ENCODE data around the gene ABLIM1.
A peak's percentile ranks its signal among the peaks of the same experiment; 100 is the strongest.
"Not testable (repeated sequence)": the region's sequence is repeated elsewhere in the genome, so short reads cannot be mapped to it uniquely, and the experiment has no call there.

The ABLIM1 gene

GRCh38 chr10:114658175-114658574 lies at the start of gene ABLIM1:
Gene ABLIM1, minus strand, starts transcription at chr10:114658275. Its CDS starts 75 bp downstream, at chr10:114658200.
- no peak within 1 kb of the TSS for H3K27ac ChIP-seq
- TF ChIP-seq CTCF (conservative IDR thresholded peaks at IDR 0.05) (no peak), ZFX (IDR thresholded peaks at IDR 0.05) (no peak)

DNA sequence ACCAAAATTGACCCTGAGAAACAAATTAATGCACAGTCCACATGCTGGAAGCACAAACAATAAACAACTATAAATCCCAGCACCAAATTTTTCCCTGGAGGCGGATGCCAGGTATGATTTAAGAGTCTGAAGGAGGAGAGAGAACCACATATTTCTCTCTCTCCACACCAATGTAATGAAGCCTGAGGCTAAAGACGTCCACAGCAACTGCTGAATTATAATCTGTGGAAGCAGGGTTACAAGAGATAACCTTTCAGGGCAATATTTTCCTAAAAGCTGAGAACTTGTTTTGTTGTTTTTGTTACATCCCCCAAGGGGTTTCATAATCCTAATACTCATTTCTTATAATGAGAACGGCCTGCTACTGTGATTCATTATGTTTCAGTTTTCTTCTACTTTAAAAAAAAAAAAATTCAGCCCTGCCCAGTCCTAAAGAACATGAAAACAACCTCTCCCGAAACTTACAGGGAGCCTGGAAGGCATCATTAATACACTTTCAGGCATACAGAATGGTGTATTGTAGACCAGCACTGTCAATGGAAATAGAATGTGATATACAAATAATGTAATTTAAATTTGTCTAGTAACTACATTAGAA lies 48.5 kb upstream of the ABLIM1 start:
- no peak for TF ChIP-seq CTCF (conservative IDR thresholded peaks at IDR 0.05)
- no peak for TF ChIP-seq ZFX (IDR thresholded peaks at IDR 0.05)
- H3K27ac ChIP-seq: no peak overlapping the region

DNA sequence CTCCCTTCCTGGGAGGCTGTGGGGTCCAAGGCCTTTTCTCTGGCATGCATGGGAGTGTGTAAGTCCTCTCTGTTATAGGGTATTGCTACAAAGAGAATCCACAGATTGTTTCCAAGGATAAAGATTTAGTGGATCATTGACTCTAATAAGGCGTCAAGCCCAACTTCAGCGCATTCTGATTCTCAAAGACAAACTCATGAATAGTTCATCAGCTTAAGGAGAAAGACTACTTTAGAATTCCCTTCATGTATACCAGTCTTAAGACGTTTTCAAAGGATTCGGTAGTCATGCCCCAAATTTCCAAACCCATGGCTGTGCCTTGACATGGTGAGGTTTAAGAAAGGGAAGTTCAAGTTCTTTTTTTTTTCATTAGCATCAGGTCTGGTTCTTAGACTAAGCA lies 46.6 kb upstream of the ABLIM1 start:
- TF ChIP-seq CTCF (conservative IDR thresholded peaks at IDR 0.05) (no peak), ZFX (IDR thresholded peaks at IDR 0.05) (no peak)
- H3K27ac ChIP-seq: no peak overlapping the region

GRCh38 chr10:114703377-114704107 lies 45.5 kb upstream of the ABLIM1 start:
- TF ChIP-seq CTCF (conservative IDR thresholded peaks at IDR 0.05) (peak; percentile 90), ZFX (IDR thresholded peaks at IDR 0.05) (no peak)
- no peak overlapping the region for H3K27ac ChIP-seq

- TF ChIP-seq CTCF (conservative IDR thresholded peaks at IDR 0.05): no peak
- TF ChIP-seq ZFX (IDR thresholded peaks at IDR 0.05): no peak
- H3K27ac ChIP-seq: no peak overlapping the region
Observed at GRCh38 chr10:114698271-114699061, 40.4 kb upstream of the ABLIM1 start.

DNA sequence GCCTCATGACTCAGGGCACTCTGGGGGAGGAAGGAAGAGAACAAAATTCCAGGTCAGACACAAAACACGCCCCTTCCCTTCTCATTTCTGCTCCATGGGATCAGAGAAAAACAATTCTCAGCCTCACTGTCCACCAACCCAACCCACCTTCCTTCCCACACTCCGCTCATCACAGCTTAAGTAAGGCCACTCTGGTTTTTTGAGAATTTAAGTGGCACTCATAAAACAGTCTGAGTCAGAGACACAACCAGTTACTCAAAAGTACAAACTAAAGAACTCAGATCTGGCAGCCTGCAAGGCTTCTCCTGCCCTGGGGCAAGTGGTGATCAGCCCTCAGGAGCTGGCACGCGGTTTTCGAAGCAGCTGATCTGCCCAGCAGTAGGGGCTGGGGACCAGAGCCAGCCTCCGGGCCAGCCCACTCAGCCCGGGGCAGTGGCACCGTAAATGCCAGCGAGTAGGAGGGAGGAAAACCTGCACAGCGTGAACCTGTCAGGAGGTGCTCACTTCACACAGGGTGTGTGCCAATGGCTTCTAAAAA lies 39.1 kb upstream of the ABLIM1 start:
- no peak overlapping the region for H3K27ac ChIP-seq
- TF ChIP-seq ZFX (IDR thresholded peaks at IDR 0.05): no peak
- TF ChIP-seq CTCF (conservative IDR thresholded peaks at IDR 0.05): no peak

GRCh38 chr10:114696301-114696700 lies 38.2 kb upstream of the ABLIM1 start:
- not testable (repeated sequence) for H3K27ac ChIP-seq

All from C4-2B (cell line).